AG20443 (cell line): ENCODE measurements around the gene PHACTR2.
"Not testable (repeated sequence)": the region's sequence is repeated elsewhere in the genome, so short reads cannot be mapped to it uniquely, and the experiment has no call there.

Source experiments
- DNase-seq: peaks from one replicate; pipeline ENCODE4 v3.0.0; 2012; ENCODE audit warnings: low spot score, mixed read lengths

PHACTR2 gene

GRCh38 chr6:143807103-143807772 lies 129.5 kb downstream of the PHACTR2 start:
- no peak for DNase-seq

- no peak for DNase-seq
Measured at GRCh38 chr6:143810745-143811144, 133.0 kb downstream of the PHACTR2 start.

DNA sequence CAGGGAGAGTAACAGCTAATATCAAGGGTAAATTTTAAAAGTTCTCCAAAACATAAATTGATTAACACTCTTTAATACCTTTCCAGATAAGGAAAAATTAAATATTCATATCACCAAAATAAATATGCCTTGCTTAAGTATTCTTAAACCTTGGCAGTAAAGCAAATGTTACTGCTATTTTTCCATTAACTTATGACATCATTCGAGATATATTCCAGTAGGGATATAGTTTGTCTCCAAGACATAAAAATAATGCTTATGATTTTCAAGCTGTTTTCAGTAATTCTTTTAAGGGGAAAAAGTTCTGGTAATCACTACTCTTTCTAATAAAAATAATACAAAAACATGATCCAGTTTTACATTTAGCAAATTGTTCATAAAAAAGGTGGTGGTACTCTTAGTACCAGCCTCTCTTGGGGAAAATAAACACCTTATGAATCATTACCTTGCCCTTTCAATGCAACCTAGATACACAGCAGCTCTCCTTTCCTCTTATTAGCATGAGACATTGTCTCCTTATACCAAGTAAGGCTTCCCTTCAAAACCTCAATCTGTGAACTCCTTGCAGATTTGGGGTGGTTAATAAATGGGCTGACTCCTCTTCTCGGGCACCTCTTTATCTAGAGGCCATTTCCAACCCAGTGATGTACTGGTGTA lies 133.9 kb downstream of the PHACTR2 start:
- DNase-seq = no peak

- DNase-seq = no peak
Measured at GRCh38 chr6:143817621-143818020, 139.9 kb downstream of the PHACTR2 start.

- DNase-seq = no peak
Measured at GRCh38 chr6:143821359-143821758, 143.6 kb downstream of the PHACTR2 start.

- DNase-seq = peak; percentile 62
Measured at GRCh38 chr6:143822584-143823024, 144.8 kb downstream of the PHACTR2 start.

DNA sequence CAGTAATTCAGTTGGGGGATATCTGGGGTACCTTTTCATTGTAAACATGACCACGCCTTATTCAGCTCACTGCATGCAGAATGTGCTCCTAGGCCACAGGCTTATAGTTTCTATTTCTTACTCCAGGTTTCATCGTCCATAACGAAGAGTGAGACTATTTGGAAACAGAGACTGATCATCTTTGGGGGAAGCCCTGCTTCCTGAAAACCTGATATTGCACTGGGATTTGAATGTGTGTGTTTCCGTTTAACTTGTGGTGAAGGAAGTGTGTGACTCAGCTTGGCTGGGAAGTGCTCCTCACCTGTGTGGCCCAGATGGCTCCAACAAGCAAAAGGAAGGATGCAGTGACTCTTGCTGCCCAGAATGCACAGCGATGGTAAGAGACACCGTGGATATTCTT lies 145.8 kb downstream of the PHACTR2 start:
- DNase-seq = no peak

GRCh38 chr6:143828572-143828971 lies 150.8 kb downstream of the PHACTR2 start:
- no peak for DNase-seq

GRCh38 chr6:143836150-143836549 lies 158.4 kb downstream of the PHACTR2 start:
- DNase-seq = no peak

GRCh38 chr6:143838395-143838794 lies 160.6 kb downstream of the PHACTR2 start:
- no peak for DNase-seq

- DNase-seq = no peak
Measured at GRCh38 chr6:143839196-143839595, 161.4 kb downstream of the PHACTR2 start.

DNA sequence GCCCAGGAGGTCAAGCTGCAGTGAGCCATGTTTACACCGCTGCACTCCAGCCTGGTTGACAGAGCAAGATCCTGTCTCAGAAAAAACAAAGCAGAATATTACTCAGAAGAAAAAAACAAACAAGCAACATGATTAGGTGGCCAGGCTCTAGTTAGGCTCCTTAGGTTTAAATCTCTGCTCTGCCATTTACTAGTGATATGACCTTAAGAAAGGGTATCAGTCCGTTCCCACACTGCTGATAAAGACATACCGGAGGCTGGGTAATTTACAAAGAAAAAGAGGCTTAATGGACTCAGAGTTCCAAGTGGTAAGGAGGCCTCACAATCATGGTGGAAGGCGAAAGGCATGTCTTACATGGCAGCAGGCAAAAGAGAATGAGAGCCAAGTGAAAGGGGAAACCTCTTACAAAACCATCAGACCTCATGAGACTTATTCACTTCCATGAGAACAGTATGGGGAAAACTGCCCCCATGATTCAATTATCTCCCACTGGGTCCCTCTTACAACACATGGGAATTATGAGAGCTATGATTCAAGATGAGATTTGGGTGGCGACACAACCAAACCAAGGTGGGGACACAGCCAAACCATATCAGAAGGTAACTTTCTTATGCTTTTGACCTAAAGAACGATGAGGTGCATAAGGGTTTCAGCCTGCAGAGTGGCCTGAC lies 163.0 kb downstream of the PHACTR2 start:
- DNase-seq = no peak

DNA sequence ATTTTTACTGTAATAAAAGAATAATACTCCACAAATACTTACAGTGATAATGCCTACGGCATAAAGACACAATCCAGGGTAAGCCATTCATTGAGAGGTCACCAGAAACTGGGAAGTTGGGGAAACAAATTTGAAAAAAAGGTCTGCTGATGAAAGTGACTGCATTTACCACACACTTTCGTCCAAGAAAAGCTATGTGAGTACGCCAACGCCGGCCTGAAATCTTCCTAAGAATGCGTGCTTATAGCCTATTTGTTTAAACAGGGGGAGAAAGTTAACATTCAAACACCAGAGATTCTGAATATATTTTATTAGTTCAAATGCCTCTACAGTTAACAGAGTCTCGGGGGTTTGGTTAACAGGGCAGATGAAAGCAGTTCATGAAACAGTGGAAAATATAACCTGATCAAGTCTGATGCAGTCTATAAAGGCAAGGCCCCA lies 164.7 kb downstream of the PHACTR2 start:
- no peak for DNase-seq

- peak; percentile 99 for DNase-seq
Measured at GRCh38 chr6:143842902-143843676, 165.3 kb downstream of the PHACTR2 start, which contains the start of gene LTV1. LTV1 (plus strand) TSS chr6:143843338; CDS start chr6:143843478, 140 bp downstream.

DNA sequence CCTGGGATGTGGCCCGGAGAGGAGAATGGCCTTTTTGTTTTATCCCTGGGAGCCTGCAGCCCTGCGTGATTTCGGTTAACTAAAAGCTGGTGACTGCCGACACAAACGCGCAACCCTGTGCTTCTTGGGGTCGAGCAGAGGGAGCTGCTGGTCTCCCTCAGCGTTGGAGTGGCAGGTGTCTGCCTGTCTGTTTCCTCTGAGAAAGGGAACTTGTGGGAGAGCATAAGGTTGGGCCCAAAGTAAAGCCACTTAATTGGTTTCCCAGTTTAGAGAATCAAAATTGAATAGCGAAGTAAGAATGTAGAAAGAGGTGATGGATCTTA lies 165.9 kb downstream of the PHACTR2 start:
- no peak for DNase-seq

DNA sequence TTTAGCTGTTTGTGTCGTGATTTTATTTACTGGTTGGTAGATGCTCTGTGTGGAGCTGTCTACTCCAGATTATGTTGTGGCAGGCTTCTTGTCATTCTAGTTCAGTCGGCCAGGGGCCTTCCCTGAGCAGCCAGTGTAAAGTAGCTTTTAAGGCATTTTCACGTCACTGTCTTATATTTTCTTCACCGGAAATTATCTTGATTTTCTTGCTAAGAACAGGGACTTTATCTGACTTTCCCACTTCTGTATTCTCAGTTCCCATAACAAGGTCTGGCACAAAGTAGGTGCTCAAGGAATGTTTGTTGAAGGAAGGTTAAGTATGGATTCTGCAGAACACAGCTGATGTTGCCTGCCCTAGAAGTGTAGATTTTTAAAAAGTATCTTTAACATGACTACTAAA lies 166.2 kb downstream of the PHACTR2 start:
- DNase-seq = peak; percentile 16

- DNase-seq = no peak
Measured at GRCh38 chr6:143845033-143845432, 167.3 kb downstream of the PHACTR2 start.

DNA sequence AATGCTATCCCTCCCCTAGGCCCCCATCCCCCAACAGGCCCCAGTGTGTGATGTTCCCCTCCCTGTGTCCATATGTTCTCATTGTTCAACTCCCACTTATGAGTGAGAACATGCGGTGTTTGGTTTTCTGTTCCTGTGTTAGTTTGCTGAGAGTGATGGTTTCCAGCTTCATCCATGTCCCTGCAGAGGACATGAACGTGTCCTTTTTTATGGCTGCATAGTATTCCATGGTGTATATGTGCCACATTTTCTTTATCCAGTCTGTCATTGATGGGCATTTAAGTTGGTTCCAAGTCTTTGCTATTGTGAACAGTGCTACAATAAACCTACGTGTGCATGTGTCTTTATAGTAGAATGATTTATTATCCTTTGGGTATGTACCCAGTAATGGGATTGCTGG lies 173.9 kb downstream of the PHACTR2 start:
- DNase-seq = not testable (repeated sequence)

GRCh38 chr6:143855057-143855456 lies 177.3 kb downstream of the PHACTR2 start:
- DNase-seq = not testable (repeated sequence)

DNA sequence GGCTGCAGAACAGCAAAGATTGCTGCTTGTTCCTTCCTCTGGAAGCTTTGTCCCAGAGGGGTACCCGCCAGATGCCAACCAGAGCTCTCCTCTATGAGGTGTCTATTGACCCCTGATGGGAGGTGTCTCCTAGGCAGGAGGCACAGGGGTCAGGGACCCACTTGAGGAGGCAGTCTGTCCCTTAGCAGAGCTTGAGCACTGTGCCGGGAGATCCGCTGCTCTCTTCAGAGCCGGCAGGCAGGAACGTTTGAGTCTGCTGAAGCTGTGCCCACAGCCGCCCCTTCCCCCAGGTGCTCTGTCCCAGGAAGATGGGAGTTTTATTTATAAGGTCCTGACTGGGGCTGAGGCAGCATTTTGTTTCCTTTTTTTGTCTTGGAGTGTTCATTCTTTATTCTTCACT lies 179.0 kb downstream of the PHACTR2 start:
- DNase-seq = not testable (repeated sequence)

GRCh38 chr6:143857651-143858050 lies 179.9 kb downstream of the PHACTR2 start:
- no peak for DNase-seq

DNA sequence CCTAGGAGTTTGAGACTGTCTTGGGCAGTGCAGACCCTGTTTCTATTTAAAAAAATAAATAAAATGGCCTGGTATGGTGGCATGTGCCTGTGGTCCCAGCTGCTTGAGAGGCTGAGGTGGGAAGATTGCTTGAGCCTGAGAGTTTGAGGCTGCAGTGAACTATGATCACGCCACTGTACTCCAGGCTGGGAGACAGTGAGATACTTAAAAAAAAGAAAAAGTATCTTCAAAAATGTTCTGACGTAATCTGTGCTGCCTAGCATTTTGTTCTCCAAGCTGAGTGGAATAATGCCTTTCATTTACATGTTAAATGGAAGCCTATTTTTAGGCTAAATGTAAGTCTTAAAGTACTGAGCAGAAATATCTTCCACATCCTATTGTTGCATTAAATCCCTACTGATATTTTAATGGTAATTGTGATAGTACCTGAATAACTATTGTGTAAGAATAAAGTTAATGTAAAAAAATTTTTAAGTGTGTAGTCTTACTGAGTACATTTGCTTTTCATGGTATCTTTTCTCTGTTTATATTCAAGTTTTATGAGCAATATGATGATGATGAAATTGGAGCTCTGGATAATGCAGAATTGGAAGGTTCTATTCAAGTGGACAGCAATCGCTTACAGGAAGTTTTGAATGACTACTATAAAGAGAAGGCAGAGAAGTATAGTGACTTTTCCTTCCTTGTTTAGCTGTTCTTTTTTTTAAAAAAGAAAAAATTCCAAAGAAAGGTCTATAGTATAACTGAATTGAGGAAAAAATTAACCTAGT lies 182.3 kb downstream of the PHACTR2 start:
- DNase-seq = no peak
